HAP-1 (cell line): ENCODE measurements around the gene RPTOR.
"Not testable (repeated sequence)": the region's sequence is repeated elsewhere in the genome, so short reads cannot be mapped to it uniquely, and the experiment has no call there.

ENCODE experiments used
- DNase-seq, 2 experiments: peaks; one replicate each; pipeline ENCODE4 v3.0.0-alpha.2; 2016 to 2020; ENCODE audit warnings: low spot score in 2 of 2
- H3K27me3 ChIP-seq: fragments of 250-450 bp; sonication (Bioruptor Pico); 2 replicates; pipeline ENCODE4 v1.5.1; 2020; ENCODE audit warnings: low read depth, mild to moderate bottlenecking, moderate library complexity
- H3K36me3 ChIP-seq: fragments of 250-450 bp; sonication (Bioruptor Pico); replicated peaks from 2 replicates; pipeline ENCODE4 v1.5.1; 2020; ENCODE audit warnings: mild to moderate bottlenecking
- H3K4me1 ChIP-seq: fragments of 250-450 bp; sonication (Bioruptor Pico); 2 replicates; pipeline ENCODE4 v1.5.1; 2020; ENCODE audit warnings: mild to moderate bottlenecking
- H3K4me3 ChIP-seq: fragments of 250-450 bp; sonication (Bioruptor Pico); 2 replicates; pipeline ENCODE4 v1.5.1; 2020; ENCODE audit warnings: mild to moderate bottlenecking, moderate library complexity
- H3K9me3 ChIP-seq: fragments of 250-450 bp; sonication (Bioruptor Pico); 2 replicates; pipeline ENCODE4 v1.5.1; 2020; ENCODE audit warnings: mild to moderate bottlenecking, moderate library complexity
- in situ Hi-C: fragments of 300-500 bp; cut with MboI; formaldehyde crosslinking; loops from 3 replicates; pipeline ENCODE4 v1.14.3; 2020; ENCODE audit warnings: low sequenced_read_pairs, inconsistent platforms, mixed read lengths

The RPTOR gene

GRCh38 chr17:80761110-80761871, 216.7 kb downstream of the RPTOR start:
- in situ Hi-C loops = no loop called here
- Histone ChIP-seq H3K36me3 (peaks cover 4% of the 10 kb centered on the region), H3K4me3 (no peak overlapping the region), H3K4me1 (no peaks in the 10 kb centered on the region), H3K9me3 (no peaks in the 10 kb centered on the region), H3K27me3 (no peaks in the 10 kb centered on the region)
- no peak for DNase-seq

GRCh38 chr17:80762076-80762475, 217.4 kb downstream of the RPTOR start:
- Histone ChIP-seq H3K4me3 (no peak overlapping the region), H3K4me1 (no peaks in the 10 kb centered on the region), H3K36me3 (0 out of 2 replicates have a peak, but pooled peaks cover 2% of the 10 kb centered on the region), H3K9me3 (no peaks in the 10 kb centered on the region), H3K27me3 (no peaks in the 10 kb centered on the region)
- in situ Hi-C loops = no loop called here
- DNase-seq = no peak

GRCh38 chr17:80763293-80763867, 218.7 kb downstream of the RPTOR start:
- in situ Hi-C loops = no loop called here
- no peak overlapping the region for H3K4me3 ChIP-seq
- no peaks in the 10 kb centered on the region for H3K4me1 ChIP-seq
- no peak for DNase-seq
- H3K36me3 ChIP-seq = no peaks in the 10 kb centered on the region
- no peaks in the 10 kb centered on the region for H3K9me3 ChIP-seq
- H3K27me3 ChIP-seq = no peaks in the 10 kb centered on the region

- H3K27me3 ChIP-seq, H3K9me3 ChIP-seq, H3K4me3 ChIP-seq, H3K36me3 ChIP-seq, H3K4me1 ChIP-seq, DNase-seq, in situ Hi-C loops: not testable (repeated sequence)
These were observed 220.0 kb downstream of the RPTOR start for GRCh38 chr17:80764627-80765145.

GRCh38 chr17:80765241-80765961, 220.8 kb downstream of the RPTOR start:
- Histone ChIP-seq H3K4me3 (no peak overlapping the region), H3K36me3 (no peaks in the 10 kb centered on the region), H3K4me1 (no peaks in the 10 kb centered on the region), H3K9me3 (no peaks in the 10 kb centered on the region), H3K27me3 (no peaks in the 10 kb centered on the region)
- DNase-seq = no peak
- in situ Hi-C loops = no loop called here

- Histone ChIP-seq H3K4me1 (no peaks in the 10 kb centered on the region), H3K27me3 (no peaks in the 10 kb centered on the region), H3K36me3 (no peaks in the 10 kb centered on the region), H3K4me3 (no peak overlapping the region), H3K9me3 (no peaks in the 10 kb centered on the region)
- in situ Hi-C loops = no loop called here
- DNase-seq = no peak
These were observed 221.7 kb downstream of the RPTOR start for GRCh38 chr17:80766290-80766855.

- in situ Hi-C loops = no loop called here
These were observed 223.8 kb downstream of the RPTOR start for GRCh38 chr17:80768389-80768788.

GRCh38 chr17:80768936-80769335, 224.3 kb downstream of the RPTOR start:
- in situ Hi-C loops = no loop called here
- H3K27me3 ChIP-seq = no peaks in the 10 kb centered on the region
- DNase-seq = no peak
- H3K4me3 ChIP-seq = no peak overlapping the region
- no peaks in the 10 kb centered on the region for H3K9me3 ChIP-seq
- no peaks in the 10 kb centered on the region for H3K4me1 ChIP-seq
- no peaks in the 10 kb centered on the region for H3K36me3 ChIP-seq

More at GRCh38 chr17:80768389-80768788, 223.8 kb downstream of the RPTOR start:
- no peaks in the 10 kb centered on the region for H3K27me3 ChIP-seq
- no peak for DNase-seq
- no peaks in the 10 kb centered on the region for H3K4me1 ChIP-seq
- no peak overlapping the region for H3K4me3 ChIP-seq
- no peaks in the 10 kb centered on the region for H3K36me3 ChIP-seq
- no peaks in the 10 kb centered on the region for H3K9me3 ChIP-seq

GRCh38 chr17:80769516-80769915, 224.9 kb downstream of the RPTOR start:
- Histone ChIP-seq H3K9me3 (no peaks in the 10 kb centered on the region), H3K4me3 (no peak overlapping the region), H3K36me3 (no peaks in the 10 kb centered on the region), H3K4me1 (no peaks in the 10 kb centered on the region), H3K27me3 (no peaks in the 10 kb centered on the region)
- DNase-seq = no peak
- in situ Hi-C loops = no loop called here

- no peak overlapping the region for H3K4me3 ChIP-seq
- H3K4me1 ChIP-seq = no peaks in the 10 kb centered on the region
- no peak for DNase-seq
- no peaks in the 10 kb centered on the region for H3K9me3 ChIP-seq
- no peaks in the 10 kb centered on the region for H3K27me3 ChIP-seq
- no peaks in the 10 kb centered on the region for H3K36me3 ChIP-seq
- in situ Hi-C loops = no loop called here
These were observed 225.4 kb downstream of the RPTOR start for GRCh38 chr17:80769936-80770625.

GRCh38 chr17:80770881-80771611, 226.4 kb downstream of the RPTOR start:
- H3K36me3 ChIP-seq = no peaks in the 10 kb centered on the region
- H3K9me3 ChIP-seq = no peaks in the 10 kb centered on the region
- H3K4me1 ChIP-seq = no peaks in the 10 kb centered on the region
- in situ Hi-C loops = no loop called here
- DNase-seq = no peak
- H3K27me3 ChIP-seq = no peaks in the 10 kb centered on the region
- H3K4me3 ChIP-seq = no peak overlapping the region

GRCh38 chr17:80771612-80772005, 227.0 kb downstream of the RPTOR start:
- no peak for DNase-seq
- in situ Hi-C loops = no loop called here
- H3K4me3 ChIP-seq = no peak overlapping the region
- H3K36me3 ChIP-seq = no peaks in the 10 kb centered on the region
- H3K4me1 ChIP-seq = no peaks in the 10 kb centered on the region
- no peaks in the 10 kb centered on the region for H3K9me3 ChIP-seq
- no peaks in the 10 kb centered on the region for H3K27me3 ChIP-seq

- no peaks in the 10 kb centered on the region; the same call in 1 of the 2 replicates for H3K36me3 ChIP-seq
- H3K4me3 ChIP-seq = no peak overlapping the region
- no peaks in the 10 kb centered on the region for H3K27me3 ChIP-seq
- no peak for DNase-seq
- no peaks in the 10 kb centered on the region for H3K4me1 ChIP-seq
- in situ Hi-C loops = no loop called here
- H3K9me3 ChIP-seq = no peaks in the 10 kb centered on the region
These were observed 228.2 kb downstream of the RPTOR start for GRCh38 chr17:80772906-80773242.
